WI38 (cell line): ENCODE data around the gene HOMER3.

Source experiments
- H3K4me3 ChIP-seq: 2 replicates; pipeline ENCODE4 v1.5.1; 2011; ENCODE audit warnings: low read depth, mild to moderate bottlenecking, control low read depth, low read length
- CTCF ChIP-seq: IDR thresholded peaks from 2 replicates; pipeline ENCODE4 v1.5.1; 2012; ENCODE audit warnings: low read depth, mild to moderate bottlenecking, control low read depth, low read length

Gene HOMER3

GRCh38 chr19:18881491-18881890 is 59.5 kb downstream of the HOMER3 start:
- TF ChIP-seq CTCF: no peak
- no peak overlapping the region for H3K4me3 ChIP-seq

GRCh38 chr19:18879579-18880373 is 61.2 kb downstream of the HOMER3 start:
- no peak overlapping the region for H3K4me3 ChIP-seq
- no peak for TF ChIP-seq CTCF
